SU-DHL-6 (cell line): ENCODE results near the gene MYRFL.

ENCODE experiments used
- H2AFZ ChIP-seq: fragments of 200-600 bp; sonication (generic); 2 replicates; pipeline ENCODE4 v1.6.1; 2014; ENCODE audit warnings: low read depth, mild to moderate bottlenecking, moderate library complexity, mixed read lengths, antibody characterized with exemption, low read length; ENCODE audit not compliant: severe bottlenecking
- H3F3A ChIP-seq: fragments of 200-600 bp; shearing (Covaris generic); 2 replicates; pipeline ENCODE4 v1.6.0; 2016; ENCODE audit warnings: antibody characterized with exemption, mild to moderate bottlenecking; ENCODE audit not compliant: insufficient read depth
- H3K27ac ChIP-seq: fragments of 200-600 bp; sonication (generic); 2 replicates; pipeline ENCODE4 v1.5.1; 2016; ENCODE audit warnings: low read depth, mild to moderate bottlenecking, low read length, moderate library complexity, mixed read lengths
- H3K27me3 ChIP-seq: fragments of 200-600 bp; sonication (generic), shearing (Covaris generic); 2 replicates; pipeline ENCODE4 v1.6.0; 2014; ENCODE audit warnings: mild to moderate bottlenecking, low read length
- H3K36me3 ChIP-seq: fragments of 200-600 bp; sonication (generic); 2 replicates; pipeline ENCODE4 v1.6.1; 2014; ENCODE audit warnings: mild to moderate bottlenecking, low read length, mixed read lengths
- H3K4me2 ChIP-seq: fragments of 300-600, 200-600 bp; shearing (Covaris generic), sonication (generic); 2 replicates; pipeline ENCODE4 v1.6.0; 2014; ENCODE audit warnings: low read length, low read depth, mild to moderate bottlenecking; ENCODE audit not compliant: poor library complexity, severe bottlenecking
- H3K4me3 ChIP-seq: fragments of 200-600 bp; sonication (generic); 2 replicates; pipeline ENCODE4 v1.5.1; 2014; ENCODE audit warnings: antibody characterized with exemption, low read length, mild to moderate bottlenecking, mixed read lengths; ENCODE audit not compliant: insufficient read depth, poor library complexity, severe bottlenecking
- H3K79me2 ChIP-seq: fragments of 200-600 bp; sonication (generic); 2 replicates; pipeline ENCODE4 v1.6.1; 2014; ENCODE audit warnings: mild to moderate bottlenecking, low read length, moderate library complexity; ENCODE audit not compliant: insufficient read depth
- H3K9ac ChIP-seq: fragments of 200-600 bp; sonication (generic); 2 replicates; pipeline ENCODE4 v1.7.0; 2014; ENCODE audit warnings: mild to moderate bottlenecking, low read length
- H3K9me2 ChIP-seq: fragments of 200-600 bp; sonication (generic); replicated peaks from 2 replicates; pipeline ENCODE4 v1.6.1; 2014; ENCODE audit warnings: low read length; ENCODE audit not compliant: insufficient read depth
- H3K9me3 ChIP-seq: fragments of 200-600 bp; sonication (generic); 2 replicates; pipeline ENCODE4 v1.6.1; 2014; ENCODE audit warnings: low read length, mixed read lengths; ENCODE audit not compliant: insufficient read depth
- H4K20me1 ChIP-seq: fragments of 200-600 bp; sonication (generic); 2 replicates; pipeline ENCODE4 v1.6.1; 2014; ENCODE audit warnings: low read depth, mild to moderate bottlenecking, antibody characterized with exemption, low read length, moderate library complexity, mixed read lengths
- CTCF ChIP-seq: fragments of 200-600 bp; sonication (generic); IDR thresholded peaks from one replicate; pipeline ENCODE4 v1.5.1; 2017; ENCODE audit warnings: antibody characterized with exemption, mild to moderate bottlenecking, low read length, moderate library complexity; ENCODE audit not compliant: insufficient read depth, poor library complexity, severe bottlenecking
- EZH2phosphoT487 ChIP-seq: fragments of 200-600 bp; sonication (generic), shearing (Covaris generic); conservative IDR thresholded peaks from 2 replicates; pipeline ENCODE4 v1.6.1; 2018; ENCODE audit warnings: mild to moderate bottlenecking, antibody characterized with exemption, low read length, moderate library complexity, mixed read lengths

The MYRFL gene

GRCh38 chr12:69929125-69929524, 104.1 kb downstream of the MYRFL start:
- H3K27ac ChIP-seq: no peak overlapping the region

GRCh38 chr12:69929531-69929930, 104.5 kb downstream of the MYRFL start:
- Histone ChIP-seq H3K36me3 (no peaks in the 10 kb centered on the region), H3K4me2 (no peak overlapping the region), H3K27ac (no peak overlapping the region), H3K9me2 (no peaks in the 10 kb centered on the region), H3K9me3 (no peaks in the 10 kb centered on the region), H3K79me2 (no peaks in the 10 kb centered on the region), H3F3A (no peaks in the 10 kb centered on the region), H3K9ac (no peak overlapping the region), H4K20me1 (no peaks in the 10 kb centered on the region), H3K4me3 (no peak overlapping the region), H3K27me3 (no peaks in the 10 kb centered on the region), H2AFZ (no peak overlapping the region)
- no peak for TF ChIP-seq EZH2phosphoT487
- no peak for TF ChIP-seq CTCF

More at GRCh38 chr12:69929125-69929524, 104.1 kb downstream of the MYRFL start:
- H3K9me2 ChIP-seq: no peaks in the 10 kb centered on the region
- no peaks in the 10 kb centered on the region for H3K27me3 ChIP-seq
- TF ChIP-seq EZH2phosphoT487: no peak
- no peak for TF ChIP-seq CTCF
- no peaks in the 10 kb centered on the region for H4K20me1 ChIP-seq
- no peaks in the 10 kb centered on the region for H3K79me2 ChIP-seq
- H3K4me3 ChIP-seq: no peak overlapping the region
- no peaks in the 10 kb centered on the region for H3K9me3 ChIP-seq
- H3K4me2 ChIP-seq: no peak overlapping the region
- H2AFZ ChIP-seq: no peak overlapping the region
- no peaks in the 10 kb centered on the region for H3K36me3 ChIP-seq
- no peaks in the 10 kb centered on the region for H3F3A ChIP-seq
- no peak overlapping the region for H3K9ac ChIP-seq

GRCh38 chr12:69931569-69931968, 106.5 kb downstream of the MYRFL start:
- Histone ChIP-seq H3K36me3 (no peaks in the 10 kb centered on the region), H3F3A (no peaks in the 10 kb centered on the region), H3K4me3 (no peak overlapping the region), H3K27me3 (no peaks in the 10 kb centered on the region), H3K9ac (no peak overlapping the region), H3K79me2 (no peaks in the 10 kb centered on the region), H3K9me2 (no peaks in the 10 kb centered on the region), H3K4me2 (no peak overlapping the region), H3K27ac (no peak overlapping the region), H3K9me3 (no peaks in the 10 kb centered on the region), H2AFZ (no peak overlapping the region), H4K20me1 (no peaks in the 10 kb centered on the region)
- TF ChIP-seq CTCF: no peak

- no peaks in the 10 kb centered on the region for H3K27me3 ChIP-seq
- H3K27ac ChIP-seq: no peak overlapping the region
- H3K9me3 ChIP-seq: no peaks in the 10 kb centered on the region
- TF ChIP-seq CTCF: no peak
- no peak for TF ChIP-seq EZH2phosphoT487
- H3K4me3 ChIP-seq: no peak overlapping the region
- H3F3A ChIP-seq: no peaks in the 10 kb centered on the region
- H2AFZ ChIP-seq: no peak overlapping the region
- no peaks in the 10 kb centered on the region for H3K36me3 ChIP-seq
- H3K9me2 ChIP-seq: no peaks in the 10 kb centered on the region
- H3K79me2 ChIP-seq: no peaks in the 10 kb centered on the region
- no peak overlapping the region for H3K4me2 ChIP-seq
- H4K20me1 ChIP-seq: no peaks in the 10 kb centered on the region
- no peak overlapping the region for H3K9ac ChIP-seq
Measured at GRCh38 chr12:69932154-69932553, 107.1 kb downstream of the MYRFL start.
